Breast epithelium (tissue), 4 donors: ENCODE measurements around the gene KCTD16. TPM values are rescaled to one million over a fixed set of nuclear protein-coding genes. Genes with fewer than 3 reads are reported as not detected.

Source experiments
- DNase-seq, 2 donors: peaks; one replicate each; pipeline ENCODE4 v3.0.0-alpha.2; 2019; ENCODE audit warnings: low spot score in 2 of 2
- H3K27ac ChIP-seq, 2 donors: fragments of 200-600 bp; sonication (generic) in 1 of 2; one replicate each; pipeline ENCODE4 v1.5.1; 2016 to 2019; ENCODE audit warnings: mild to moderate bottlenecking in 1 of 2
- H3K27me3 ChIP-seq, 2 donors: fragments of 200-600 bp; sonication (generic) in 1 of 2; one replicate each; pipeline versions ENCODE4 v1.5.1 to v1.6.0; 2017 to 2019; ENCODE audit warnings: control low read depth in 1 of 2, mild to moderate bottlenecking in 1 of 2
- H3K36me3 ChIP-seq: fragments of 200-600 bp; one replicate; pipeline ENCODE4 v1.5.1; 2019
- H3K4me1 ChIP-seq, 2 donors: fragments of 200-600 bp; sonication (generic); one replicate each; pipeline ENCODE4 v1.5.1; 2016 to 2019; ENCODE audit warnings: control low read depth in 1 of 2
- H3K4me3 ChIP-seq, 3 donors: fragments of 200-600 bp; sonication (generic); 1 replicate in 2 of 3; 2 replicates in 1 of 3; pipeline ENCODE4 v1.5.1; 2016 to 2019; ENCODE audit warnings: mild to moderate bottlenecking in 3 of 3, moderate library complexity in 2 of 3
- H3K9me3 ChIP-seq, 2 donors: fragments of 200-600 bp; sonication (generic) in 1 of 2; one replicate each; pipeline ENCODE4 v1.5.1; 2016 to 2019; ENCODE audit warnings: control low read depth in 1 of 2
- CTCF ChIP-seq, 3 donors: fragments of 450-650 bp; IDR thresholded peaks; one replicate each; pipeline ENCODE4 v1.5.1; 2016 to 2017; ENCODE audit warnings: antibody characterized with exemption in 3 of 3, mild to moderate bottlenecking in 3 of 3, moderate library complexity in 3 of 3
- POLR2A ChIP-seq: fragments of 450-650 bp; IDR thresholded peaks from one replicate; pipeline ENCODE4 v1.6.1; 2016; ENCODE audit warnings: antibody characterized with exemption, mild to moderate bottlenecking, moderate library complexity
- POLR2AphosphoS5 ChIP-seq, 3 donors: sonication (generic); formaldehyde crosslinking; IDR thresholded peaks; one replicate each; pipeline ENCODE4 v1.6.1; 2017; ENCODE audit warnings: antibody characterized with exemption in 3 of 3
- intact Hi-C: fragments of 100-400 bp; cut with DNase I; formaldehyde crosslinking; loops from one replicate; pipeline ENCODE4 v1.15.1; 2023; ENCODE audit warnings: low total_unique reads
- total RNA-seq, 3 donors: library from RNA; depleted of rRNA; stranded (reverse); fragments of >200 nt; gene quantifications; one replicate each; pipeline ENCODE4 v1.1.0, GENCODE V29; 2016

The KCTD16 gene
- total RNA-seq, 3 donors from 2014 or later = under 0.01 to 0.33 (median 0.32) TPM

- Histone ChIP-seq H3K27ac (no peak overlapping the region), H3K36me3 (no peaks in the 10 kb centered on the region), H3K4me1 (no peaks in the 10 kb centered on the region), H3K27me3 (no peaks in the 10 kb centered on the region), H3K9me3 (no peaks in the 10 kb centered on the region), H3K4me3 (no peak overlapping the region)
- intact Hi-C loops = no loop called here
- no peak for DNase-seq
- TF ChIP-seq POLR2AphosphoS5 (IDR thresholded peaks at IDR 0.05) = no peak
- no peak for TF ChIP-seq CTCF (IDR thresholded peaks at IDR 0.05)
- TF ChIP-seq POLR2A = no peak
Observed at GRCh38 chr5:144318460-144318859, 147.8 kb downstream of the KCTD16 start.

- Histone ChIP-seq H3K4me1 (no peaks in the 10 kb centered on the region), H3K9me3 (no peaks in the 10 kb centered on the region), H3K27ac (no peak overlapping the region), H3K4me3 (no peak overlapping the region), H3K27me3 (no peaks in the 10 kb centered on the region), H3K36me3 (no peaks in the 10 kb centered on the region)
- DNase-seq = no peak
- TF ChIP-seq POLR2A (no peak), POLR2AphosphoS5 (IDR thresholded peaks at IDR 0.05) (no peak), CTCF (IDR thresholded peaks at IDR 0.05) (no peak)
- intact Hi-C loops = no loop called here
Observed at GRCh38 chr5:144323181-144323580, 152.5 kb downstream of the KCTD16 start.

- Histone ChIP-seq H3K27ac (no peak overlapping the region), H3K9me3 (no peaks in the 10 kb centered on the region), H3K27me3 (no peaks in the 10 kb centered on the region), H3K4me1 (no peaks in the 10 kb centered on the region), H3K4me3 (no peak overlapping the region), H3K36me3 (no peaks in the 10 kb centered on the region)
- no peak for TF ChIP-seq POLR2A
- TF ChIP-seq POLR2AphosphoS5 (IDR thresholded peaks at IDR 0.05) = no peak
- no peak for TF ChIP-seq CTCF (IDR thresholded peaks at IDR 0.05)
- intact Hi-C loops = no loop called here
- DNase-seq = no peak
Observed at GRCh38 chr5:144325532-144325931, 154.9 kb downstream of the KCTD16 start.

- Histone ChIP-seq H3K36me3 (no peaks in the 10 kb centered on the region), H3K27ac (no peak overlapping the region), H3K4me1 (no peaks in the 10 kb centered on the region), H3K27me3 (no peaks in the 10 kb centered on the region), H3K9me3 (no peaks in the 10 kb centered on the region), H3K4me3 (no peak overlapping the region)
- DNase-seq = no peak
- intact Hi-C loops = no loop called here
- no peak for TF ChIP-seq POLR2AphosphoS5 (IDR thresholded peaks at IDR 0.05)
- TF ChIP-seq CTCF (IDR thresholded peaks at IDR 0.05) = no peak
- no peak for TF ChIP-seq POLR2A
Observed at GRCh38 chr5:144328494-144328893, 157.8 kb downstream of the KCTD16 start.

GRCh38 chr5:144328980-144329379 lies 158.3 kb downstream of the KCTD16 start:
- H3K4me3 ChIP-seq = no peak overlapping the region
- H3K9me3 ChIP-seq = no peaks in the 10 kb centered on the region
- no peaks in the 10 kb centered on the region for H3K4me1 ChIP-seq
- intact Hi-C loops = no loop called here
- no peak for DNase-seq
- H3K27me3 ChIP-seq = no peaks in the 10 kb centered on the region
- no peaks in the 10 kb centered on the region for H3K36me3 ChIP-seq
- H3K27ac ChIP-seq = no peak overlapping the region
- TF ChIP-seq CTCF (IDR thresholded peaks at IDR 0.05) (no peak), POLR2A (no peak), POLR2AphosphoS5 (IDR thresholded peaks at IDR 0.05) (no peak)
